Activated naive CD8-positive, alpha-beta T cell treated with anti-CD3 and anti-CD28 coated beads, Interleukin-2, amount 10 ng/mL, durations not matched to agents 7 days and 5 days (primary cell): ENCODE data around the gene PTGS2. TPM values are rescaled to one million over a fixed set of nuclear protein-coding genes. Genes with fewer than 3 reads are reported as not detected.
"Not testable (repeated sequence)": the region's sequence is repeated elsewhere in the genome, so short reads cannot be mapped to it uniquely, and the experiment has no call there.

Experiments used
- ATAC-seq: fragments of 150-1000 bp; cut with Tn5 transposase; one replicate; pipeline ENCODE4 v1.10.0; 2021; ENCODE audit warnings: low read depth, moderate library complexity
- POLR2A ChIA-PET: fragments of 350-600 bp; sonication (Branson Sonifier 250); formaldehyde crosslinking; loops from one replicate; lab custom pipeline; 2021; ENCODE audit warnings: antibody characterized with exemption; lab: Charles Lee
- DNase-seq: peaks from one replicate; pipeline ENCODE4 v3.0.0; 2021
- H3K27ac Mint-ChIP-seq: one replicate; pipeline ENCODE4 v1.8.0; 2022; ENCODE audit warnings: mild to moderate bottlenecking, mixed read lengths
- H3K27me3 Mint-ChIP-seq: one replicate; pipeline ENCODE4 v1.8.0; 2022; ENCODE audit warnings: mild to moderate bottlenecking, moderate library complexity, mixed read lengths
- H3K36me3 Mint-ChIP-seq: one replicate; pipeline ENCODE4 v1.8.0; 2021; ENCODE audit warnings: mild to moderate bottlenecking, mixed read lengths
- H3K4me1 Mint-ChIP-seq: one replicate; pipeline ENCODE4 v1.8.0; 2021; ENCODE audit warnings: mixed read lengths
- H3K4me3 Mint-ChIP-seq: one replicate; pipeline ENCODE4 v1.8.0; 2022; ENCODE audit warnings: mild to moderate bottlenecking, moderate library complexity, mixed read lengths
- H3K9me3 Mint-ChIP-seq: one replicate; pipeline ENCODE4 v1.8.0; 2021; ENCODE audit warnings: mixed read lengths
- total RNA-seq, 2 experiments: library from RNA; stranded (reverse); gene quantifications; one replicate each; pipeline ENCODE4 v1.2.3, GENCODE V29; 2021

The PTGS2 gene
- total RNA-seq, 2 experiments from 2014 or later, result not detected

DNA sequence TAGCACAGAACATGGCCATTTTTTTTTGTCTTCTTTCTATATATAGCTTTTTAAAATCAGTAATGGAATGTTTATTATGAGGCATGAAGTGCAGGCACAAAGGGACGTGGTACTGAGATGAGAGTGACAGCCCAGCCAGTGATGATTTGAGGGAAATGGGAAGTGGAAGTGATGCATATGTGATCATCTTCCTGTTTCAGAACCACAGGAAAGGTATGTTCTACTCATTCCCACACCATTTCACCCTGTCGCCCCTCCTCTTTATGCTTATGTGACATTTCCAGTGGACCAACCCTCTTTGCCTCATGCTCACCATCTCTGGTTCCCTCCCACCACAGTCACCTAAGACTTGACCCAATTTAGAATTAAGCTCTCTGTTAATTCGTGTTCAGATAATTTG, 24.3 kb downstream of the PTGS2 start:
- H3K4me1 Mint-ChIP-seq, result no peaks in the 10 kb centered on the region
- peaks cover 3% of the 10 kb centered on the region for H3K9me3 Mint-ChIP-seq
- H3K27ac Mint-ChIP-seq, result no peak overlapping the region
- H3K4me3 Mint-ChIP-seq, result no peak overlapping the region
- no peaks in the 10 kb centered on the region for H3K27me3 Mint-ChIP-seq
- POLR2A ChIA-PET, result no interaction called here
- ATAC-seq, result no peak
- DNase-seq, result no peak
- no peaks in the 10 kb centered on the region for H3K36me3 Mint-ChIP-seq

GRCh38 chr1:186654741-186655140, 25.5 kb downstream of the PTGS2 start:
- DNase-seq (no peak), ATAC-seq (no peak)
- H3K36me3 Mint-ChIP-seq, result no peaks in the 10 kb centered on the region
- peaks cover 3% of the 10 kb centered on the region for H3K9me3 Mint-ChIP-seq
- H3K4me1 Mint-ChIP-seq, result no peaks in the 10 kb centered on the region
- POLR2A ChIA-PET, result no interaction called here
- no peaks in the 10 kb centered on the region for H3K27me3 Mint-ChIP-seq
- no peak overlapping the region for H3K27ac Mint-ChIP-seq
- no peak overlapping the region for H3K4me3 Mint-ChIP-seq

DNA sequence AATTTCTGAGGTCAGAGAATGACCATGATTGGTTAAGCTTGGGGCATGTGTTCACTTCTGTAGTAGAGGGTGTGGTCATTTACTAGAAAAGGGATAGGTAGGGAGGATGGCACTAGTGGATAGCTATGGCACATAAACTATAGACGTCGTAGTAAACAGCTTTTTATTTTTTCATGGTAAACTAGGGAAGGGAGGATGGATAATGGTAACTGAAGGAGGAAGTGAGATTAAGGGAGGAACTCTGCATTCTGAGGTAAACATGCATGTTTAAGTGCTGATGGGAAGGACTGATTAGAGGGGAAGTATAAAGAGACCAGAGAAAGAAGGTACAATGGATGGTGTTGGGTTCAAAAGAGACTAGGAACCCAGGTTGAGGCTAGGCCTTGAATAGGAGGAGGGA, 26.9 kb downstream of the PTGS2 start:
- Mint-ChIP-seq H3K4me1 (no peaks in the 10 kb centered on the region), H3K27ac (no peak overlapping the region), H3K27me3 (no peaks in the 10 kb centered on the region), H3K4me3 (no peak overlapping the region), H3K9me3 (peaks cover 3% of the 10 kb centered on the region), H3K36me3 (no peaks in the 10 kb centered on the region)
- ATAC-seq (no peak), DNase-seq (no peak)
- POLR2A ChIA-PET, result no interaction called here

GRCh38 chr1:186648613-186649012, 31.6 kb downstream of the PTGS2 start:
- no peaks in the 10 kb centered on the region for H3K36me3 Mint-ChIP-seq
- H3K4me3 Mint-ChIP-seq, result no peak overlapping the region
- no peaks in the 10 kb centered on the region for H3K27me3 Mint-ChIP-seq
- H3K9me3 Mint-ChIP-seq, result no peaks in the 10 kb centered on the region
- POLR2A ChIA-PET, result no interaction called here
- DNase-seq (no peak), ATAC-seq (no peak)
- no peaks in the 10 kb centered on the region for H3K4me1 Mint-ChIP-seq
- H3K27ac Mint-ChIP-seq, result no peak overlapping the region

DNA sequence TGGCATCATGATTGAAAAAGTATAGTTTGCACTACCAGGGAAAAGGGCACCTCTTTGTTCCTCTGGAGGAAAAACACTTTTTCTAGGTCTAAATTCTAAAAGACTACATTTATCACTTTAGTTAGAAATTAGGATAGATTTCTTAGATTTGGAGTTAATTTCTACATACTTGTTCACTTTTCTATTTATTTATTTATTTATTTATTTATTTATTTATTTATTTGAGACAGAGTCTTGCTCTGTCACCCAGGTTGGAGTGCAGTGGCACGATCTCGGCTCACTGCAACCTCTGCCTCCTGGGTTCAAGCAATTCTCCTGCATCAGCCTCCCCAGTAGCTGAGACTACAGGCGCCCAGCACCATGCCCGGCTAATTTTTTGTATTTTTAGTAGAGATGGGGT, 32.2 kb downstream of the PTGS2 start:
- H3K27me3 Mint-ChIP-seq, ATAC-seq, POLR2A ChIA-PET, H3K4me3 Mint-ChIP-seq, H3K27ac Mint-ChIP-seq, H3K9me3 Mint-ChIP-seq, DNase-seq, H3K4me1 Mint-ChIP-seq, H3K36me3 Mint-ChIP-seq: not testable (repeated sequence)

DNA sequence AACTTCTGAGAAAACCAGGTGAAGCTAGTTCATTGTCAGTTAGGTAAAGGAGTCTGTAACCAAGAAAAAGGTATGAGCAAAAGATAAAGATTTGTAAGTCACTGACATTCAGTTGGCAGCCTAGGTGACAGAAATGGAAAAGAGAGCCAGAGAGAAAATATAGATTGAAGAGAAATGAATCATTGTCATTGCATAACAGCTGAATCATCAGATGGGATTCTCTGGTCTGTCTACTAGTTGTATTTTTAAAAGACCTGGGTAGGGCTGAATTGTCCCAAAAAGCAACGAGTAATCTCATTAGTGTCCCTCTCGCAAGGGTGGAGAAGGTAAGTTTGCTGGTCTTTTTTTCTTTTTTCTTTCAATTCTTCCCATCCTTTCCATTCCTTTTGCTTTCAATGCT, 36.6 kb downstream of the PTGS2 start:
- POLR2A ChIA-PET, result no interaction called here
- Mint-ChIP-seq H3K36me3 (no peaks in the 10 kb centered on the region), H3K4me3 (no peak overlapping the region), H3K9me3 (no peaks in the 10 kb centered on the region), H3K4me1 (no peaks in the 10 kb centered on the region), H3K27me3 (no peaks in the 10 kb centered on the region), H3K27ac (no peak overlapping the region)
- no peak for ATAC-seq
- no peak for DNase-seq

DNA sequence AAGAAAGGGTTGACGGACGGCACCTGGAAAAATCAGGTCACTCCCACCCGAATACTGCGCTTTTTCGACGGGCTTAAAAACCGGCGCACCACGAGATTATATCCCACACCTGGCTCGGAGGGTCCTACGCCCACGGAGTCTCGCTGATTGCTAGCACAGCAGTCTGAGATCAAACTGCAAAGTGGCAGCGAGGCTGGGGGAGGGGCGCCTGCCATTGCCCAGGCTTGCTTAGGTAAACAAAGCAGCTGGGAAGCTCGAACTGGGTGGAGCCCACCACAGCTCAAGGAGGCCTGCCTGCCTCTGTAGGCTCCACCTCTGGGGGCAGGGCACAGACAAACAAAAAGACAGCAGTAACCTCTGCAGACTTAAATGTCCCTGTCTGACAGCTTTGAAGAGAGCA, 42.7 kb downstream of the PTGS2 start:
- H3K27me3 Mint-ChIP-seq, H3K36me3 Mint-ChIP-seq, H3K9me3 Mint-ChIP-seq, H3K4me1 Mint-ChIP-seq, H3K27ac Mint-ChIP-seq, H3K4me3 Mint-ChIP-seq, POLR2A ChIA-PET, DNase-seq, ATAC-seq: not testable (repeated sequence)

DNA sequence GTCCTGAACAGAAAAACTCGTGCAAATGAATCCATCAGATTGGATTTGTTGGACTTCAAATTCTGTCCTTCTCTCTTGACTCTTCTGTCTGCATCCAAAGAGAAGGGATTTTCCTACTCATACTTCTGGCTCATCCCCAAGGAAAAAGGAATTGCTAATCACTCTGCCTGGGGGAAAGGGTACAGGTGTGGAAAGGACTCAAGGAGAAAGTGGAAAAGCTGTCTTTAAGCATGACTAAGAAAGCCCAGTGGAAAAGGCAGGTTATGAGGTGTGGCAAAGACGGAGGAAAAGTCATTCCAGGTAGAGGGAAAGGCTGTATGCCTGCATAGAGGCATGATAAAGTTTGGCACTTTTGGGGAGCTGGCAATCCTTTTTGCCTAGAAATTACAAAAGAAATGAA, 43.4 kb downstream of the PTGS2 start:
- H3K27ac Mint-ChIP-seq, result no peak overlapping the region
- DNase-seq (no peak), ATAC-seq (no peak)
- H3K27me3 Mint-ChIP-seq, result peaks cover 6% of the 10 kb centered on the region
- no peaks in the 10 kb centered on the region for H3K4me1 Mint-ChIP-seq
- no peak overlapping the region for H3K4me3 Mint-ChIP-seq
- H3K36me3 Mint-ChIP-seq, result no peaks in the 10 kb centered on the region
- H3K9me3 Mint-ChIP-seq, result no peaks in the 10 kb centered on the region
- POLR2A ChIA-PET, result no interaction called here

DNA sequence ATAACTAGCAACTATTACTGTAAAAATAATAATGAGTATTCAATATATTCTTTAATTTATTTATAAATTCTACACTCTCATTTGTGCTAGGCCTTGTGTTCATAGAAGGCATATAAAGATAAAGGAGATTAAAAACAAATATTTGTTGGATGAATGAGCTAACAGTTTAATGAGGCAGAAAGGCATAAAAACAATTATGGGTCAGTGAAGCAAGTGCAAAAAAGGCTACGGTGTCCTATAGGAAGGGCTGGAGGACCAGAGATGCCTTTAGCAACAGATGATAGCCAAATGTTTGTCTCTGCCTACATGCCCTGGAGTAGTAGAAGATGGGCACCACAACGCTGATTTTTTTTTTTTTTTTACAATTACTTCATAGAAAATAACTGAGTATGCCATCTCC, 45.7 kb downstream of the PTGS2 start:
- H3K27ac Mint-ChIP-seq, result no peak overlapping the region
- H3K27me3 Mint-ChIP-seq, result peaks cover 12% of the 10 kb centered on the region
- POLR2A ChIA-PET, result no interaction called here
- H3K9me3 Mint-ChIP-seq, result no peaks in the 10 kb centered on the region
- ATAC-seq (no peak), DNase-seq (no peak)
- H3K36me3 Mint-ChIP-seq, result no peaks in the 10 kb centered on the region
- no peaks in the 10 kb centered on the region for H3K4me1 Mint-ChIP-seq
- no peak overlapping the region for H3K4me3 Mint-ChIP-seq

- H3K36me3 Mint-ChIP-seq, result no peaks in the 10 kb centered on the region
- H3K4me1 Mint-ChIP-seq, result no peaks in the 10 kb centered on the region
- ATAC-seq, result no peak
- H3K9me3 Mint-ChIP-seq, result no peaks in the 10 kb centered on the region
- H3K27ac Mint-ChIP-seq, result no peak overlapping the region
- POLR2A ChIA-PET, result no interaction called here
- peaks cover 18% of the 10 kb centered on the region for H3K27me3 Mint-ChIP-seq
- DNase-seq, result no peak
- no peak overlapping the region for H3K4me3 Mint-ChIP-seq
Observed at GRCh38 chr1:186633116-186633515, 47.1 kb downstream of the PTGS2 start.

DNA sequence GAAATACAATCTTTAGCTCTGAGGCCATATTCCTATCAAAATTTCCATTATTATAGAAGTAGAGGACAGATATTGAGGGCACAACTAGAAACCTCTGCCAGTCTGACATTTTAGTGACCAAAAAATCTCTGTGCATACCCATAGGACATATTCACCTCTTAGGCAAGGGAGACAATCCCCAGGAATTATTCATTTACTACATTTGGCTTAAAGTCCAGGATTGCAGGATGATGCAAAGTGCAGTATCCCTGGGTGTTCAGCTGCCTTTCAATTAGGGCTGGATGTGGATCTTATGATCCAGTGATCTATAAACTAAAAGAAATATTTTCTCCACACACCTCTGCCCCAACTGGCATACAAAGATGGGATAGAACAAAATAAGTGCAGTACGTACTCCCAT, 50.9 kb downstream of the PTGS2 start:
- H3K9me3 Mint-ChIP-seq, result no peaks in the 10 kb centered on the region
- H3K4me1 Mint-ChIP-seq, result no peaks in the 10 kb centered on the region
- no peak for DNase-seq
- H3K4me3 Mint-ChIP-seq, result no peak overlapping the region
- H3K27me3 Mint-ChIP-seq, result peaks cover 25% of the 10 kb centered on the region
- POLR2A ChIA-PET, result no interaction called here
- no peak overlapping the region for H3K27ac Mint-ChIP-seq
- ATAC-seq, result no peak
- no peaks in the 10 kb centered on the region for H3K36me3 Mint-ChIP-seq

DNA sequence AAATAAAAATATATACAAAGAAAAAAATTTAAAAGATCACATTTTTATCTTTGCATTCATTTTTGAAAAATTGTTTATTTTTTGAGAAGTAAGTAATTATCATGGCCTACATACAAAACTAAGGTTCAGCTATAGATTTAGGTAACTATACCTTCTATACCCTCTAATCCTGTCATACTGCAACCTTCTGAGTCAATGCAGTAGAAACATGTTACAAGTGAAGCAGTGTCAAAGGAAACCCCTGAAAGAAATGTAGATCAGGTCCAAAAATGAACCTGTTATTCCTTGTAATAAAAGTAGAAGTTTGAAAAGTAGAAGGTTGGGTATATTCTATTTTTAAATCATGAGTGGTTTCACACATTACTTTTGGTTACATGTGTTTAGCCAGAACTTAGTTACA, 51.3 kb downstream of the PTGS2 start:
- no peak overlapping the region for H3K4me3 Mint-ChIP-seq
- peaks cover 24% of the 10 kb centered on the region for H3K27me3 Mint-ChIP-seq
- H3K9me3 Mint-ChIP-seq, result no peaks in the 10 kb centered on the region
- H3K36me3 Mint-ChIP-seq, result no peaks in the 10 kb centered on the region
- POLR2A ChIA-PET, result no interaction called here
- no peaks in the 10 kb centered on the region for H3K4me1 Mint-ChIP-seq
- DNase-seq, result no peak
- H3K27ac Mint-ChIP-seq, result no peak overlapping the region
- no peak for ATAC-seq

- Mint-ChIP-seq H3K27ac (no peak overlapping the region), H3K9me3 (no peaks in the 10 kb centered on the region), H3K4me3 (no peak overlapping the region), H3K36me3 (no peaks in the 10 kb centered on the region), H3K27me3 (peaks cover 24% of the 10 kb centered on the region), H3K4me1 (peaks cover 2% of the 10 kb centered on the region)
- ATAC-seq (no peak), DNase-seq (no peak)
- POLR2A ChIA-PET, result no interaction called here
Observed at GRCh38 chr1:186627019-186627418, 53.2 kb downstream of the PTGS2 start.

DNA sequence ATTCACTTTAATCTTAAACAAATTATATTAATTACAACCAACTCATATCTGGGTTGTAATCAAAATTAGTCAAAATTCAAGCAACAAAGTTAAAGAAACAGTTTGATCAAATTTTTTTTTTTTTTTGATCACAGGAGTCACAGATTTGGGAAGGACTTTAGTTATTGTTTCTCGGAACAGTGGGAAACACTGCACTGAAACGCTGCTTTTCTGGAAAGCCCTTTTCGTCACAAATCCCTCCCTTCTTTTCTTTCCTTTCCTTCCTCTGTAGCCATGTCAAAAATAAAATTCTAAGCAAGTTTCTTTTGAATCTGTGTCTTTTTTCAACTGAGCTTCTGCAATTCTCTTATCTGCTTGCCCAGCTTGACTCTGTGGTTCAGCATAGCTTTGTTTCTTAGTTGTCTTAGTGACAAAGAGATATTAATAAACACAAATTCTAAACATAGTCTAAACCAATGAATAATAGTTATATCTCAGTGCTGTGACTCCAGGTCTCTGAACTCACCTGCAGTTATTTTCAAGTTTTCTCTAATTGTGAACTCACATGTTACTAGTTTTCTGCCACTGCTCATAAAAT, 53.8 kb downstream of the PTGS2 start:
- POLR2A ChIA-PET, result no interaction called here

DNA sequence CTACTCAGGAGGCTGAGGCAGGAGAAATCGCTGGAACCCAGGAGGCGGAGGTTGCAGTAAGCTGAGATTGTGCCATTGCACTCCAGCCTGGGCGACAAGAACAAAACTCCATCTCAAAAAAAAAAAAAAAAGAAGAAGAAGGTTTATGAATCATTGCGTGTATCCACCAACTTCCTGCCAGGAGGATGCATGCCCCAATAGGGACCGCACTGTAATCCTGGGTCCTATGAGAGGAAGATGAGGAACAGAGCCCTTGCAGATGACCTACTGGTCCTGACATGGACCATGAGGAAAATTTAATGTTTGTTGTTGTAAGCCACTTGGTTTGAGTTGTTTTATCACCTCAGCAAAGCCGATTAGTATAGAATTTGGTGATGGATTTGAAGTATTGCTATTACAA, 56.7 kb downstream of the PTGS2 start:
- ATAC-seq (no peak), DNase-seq (no peak)
- no peak overlapping the region for H3K4me3 Mint-ChIP-seq
- H3K9me3 Mint-ChIP-seq, result no peaks in the 10 kb centered on the region
- H3K27ac Mint-ChIP-seq, result no peak overlapping the region
- H3K36me3 Mint-ChIP-seq, result no peaks in the 10 kb centered on the region
- peaks cover 14% of the 10 kb centered on the region for H3K4me1 Mint-ChIP-seq
- POLR2A ChIA-PET, result interaction anchor here (0.7 kb wide), 1 partner anchor 40 kb away, joined by 3 read pairs; no protein-coding TSS in a partner anchor
- peaks cover 12% of the 10 kb centered on the region for H3K27me3 Mint-ChIP-seq

More for the DNA sequence above, 53.8 kb downstream of the PTGS2 start:
- peaks cover 2% of the 10 kb centered on the region for H3K4me1 Mint-ChIP-seq
- no peak overlapping the region for H3K4me3 Mint-ChIP-seq
- H3K9me3 Mint-ChIP-seq, result no peaks in the 10 kb centered on the region
- no peaks in the 10 kb centered on the region for H3K36me3 Mint-ChIP-seq
- H3K27ac Mint-ChIP-seq, result no peak overlapping the region
- peaks cover 24% of the 10 kb centered on the region for H3K27me3 Mint-ChIP-seq
- DNase-seq, result no peak
- ATAC-seq, result no peak
